ENCODE measurements around the gene ITM2C. TPM values are rescaled to one million over a fixed set of nuclear protein-coding genes. Genes with fewer than 3 reads are reported as not detected.

Gene ITM2C
- total RNA-seq, 4 donors from 2014 or later = 14.0 to 22.2 (median 19.9) TPM

DNA sequence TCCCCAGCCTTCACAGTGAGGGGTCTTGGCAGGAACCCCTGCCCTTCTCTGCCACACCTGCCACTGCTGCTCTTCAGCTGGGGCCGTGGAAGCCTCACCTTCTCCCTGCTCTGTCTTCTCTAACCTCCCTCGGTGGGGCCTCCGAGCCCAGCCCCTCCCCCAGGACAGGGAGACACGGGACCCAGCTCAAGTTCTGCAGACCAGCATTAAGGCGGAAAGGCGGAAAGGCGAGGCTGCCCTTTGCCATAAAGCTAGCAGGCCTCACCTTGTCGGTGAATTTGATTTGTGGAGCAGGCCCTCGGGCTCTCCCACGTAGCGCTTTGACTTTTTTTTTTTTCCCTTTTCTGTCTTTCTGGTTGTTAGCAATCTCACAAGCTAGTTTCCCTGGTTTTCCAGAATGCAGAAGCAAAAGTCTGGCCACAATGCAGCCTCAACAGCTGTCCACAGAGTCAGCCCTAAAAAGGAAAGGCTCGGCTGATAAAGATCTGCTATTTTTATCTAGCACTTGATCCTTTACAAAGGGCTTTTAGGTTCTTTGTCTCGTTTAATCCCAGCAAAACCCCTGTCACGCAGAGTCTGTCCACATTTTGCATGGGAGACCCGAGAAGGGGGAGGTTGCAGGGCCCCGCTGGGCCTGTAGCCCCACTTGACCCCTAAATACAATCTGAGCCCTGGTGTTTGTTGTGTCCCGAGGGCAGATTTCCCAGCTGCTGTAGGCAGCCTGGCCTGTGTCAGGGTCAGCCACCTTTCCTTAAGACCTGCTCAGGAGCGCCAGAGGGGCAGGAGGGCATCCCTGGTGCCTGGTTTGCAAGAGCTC is 6.0 kb downstream of the ITM2C start:
- TF ChIP-seq, protein P1, sequence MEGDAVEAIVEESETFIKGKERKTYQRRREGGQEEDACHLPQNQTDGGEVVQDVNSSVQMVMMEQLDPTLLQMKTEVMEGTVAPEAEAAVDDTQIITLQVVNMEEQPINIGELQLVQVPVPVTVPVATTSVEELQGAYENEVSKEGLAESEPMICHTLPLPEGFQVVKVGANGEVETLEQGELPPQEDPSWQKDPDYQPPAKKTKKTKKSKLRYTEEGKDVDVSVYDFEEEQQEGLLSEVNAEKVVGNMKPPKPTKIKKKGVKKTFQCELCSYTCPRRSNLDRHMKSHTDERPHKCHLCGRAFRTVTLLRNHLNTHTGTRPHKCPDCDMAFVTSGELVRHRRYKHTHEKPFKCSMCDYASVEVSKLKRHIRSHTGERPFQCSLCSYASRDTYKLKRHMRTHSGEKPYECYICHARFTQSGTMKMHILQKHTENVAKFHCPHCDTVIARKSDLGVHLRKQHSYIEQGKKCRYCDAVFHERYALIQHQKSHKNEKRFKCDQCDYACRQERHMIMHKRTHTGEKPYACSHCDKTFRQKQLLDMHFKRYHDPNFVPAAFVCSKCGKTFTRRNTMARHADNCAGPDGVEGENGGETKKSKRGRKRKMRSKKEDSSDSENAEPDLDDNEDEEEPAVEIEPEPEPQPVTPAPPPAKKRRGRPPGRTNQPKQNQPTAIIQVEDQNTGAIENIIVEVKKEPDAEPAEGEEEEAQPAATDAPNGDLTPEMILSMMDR (IDR thresholded peaks at IDR 0.05; ENCODE audit: low read depth) = no peak

DNA sequence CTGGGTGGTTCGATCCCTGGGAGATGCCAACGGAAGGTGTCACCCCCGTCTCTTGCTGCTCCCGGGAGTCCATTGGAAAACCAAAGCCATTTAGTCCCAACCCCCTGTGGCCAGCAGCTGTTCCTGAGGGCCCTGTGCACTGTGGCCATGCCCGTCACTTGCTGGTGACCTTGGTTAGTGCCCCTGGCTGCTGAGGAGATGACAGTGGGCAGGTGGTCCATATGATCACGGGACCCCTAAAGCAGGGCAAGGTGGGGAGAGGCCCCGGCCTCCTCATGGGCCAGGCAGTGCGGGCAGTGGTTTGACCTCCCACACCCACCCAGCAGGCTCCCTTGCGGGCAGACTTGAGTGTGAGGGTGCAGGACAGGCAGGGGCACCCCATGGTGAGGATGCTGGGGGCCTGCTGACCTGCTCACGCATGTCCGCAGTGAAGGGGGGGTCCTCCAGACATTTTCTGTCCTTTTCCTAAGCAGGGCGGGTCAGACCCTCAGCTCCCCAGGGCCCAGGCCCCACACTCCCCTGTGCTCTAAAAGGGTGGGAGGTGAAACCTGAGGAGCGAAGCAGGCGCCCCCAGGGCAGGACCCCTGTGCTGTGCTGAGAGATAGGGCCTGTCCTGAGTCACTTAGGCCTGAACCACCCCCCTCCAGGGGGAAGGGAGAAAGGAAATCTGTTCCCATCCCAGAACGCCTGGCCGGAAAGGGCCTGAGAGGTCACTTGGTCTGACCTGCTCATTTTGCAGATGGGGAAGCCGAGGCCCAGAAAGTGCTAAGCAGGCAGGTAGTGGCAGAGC is 6.8 kb downstream of the ITM2C start:
- TF ChIP-seq, protein P1 (IDR thresholded peaks at IDR 0.05; ENCODE audit: low read depth) = no peak

DNA sequence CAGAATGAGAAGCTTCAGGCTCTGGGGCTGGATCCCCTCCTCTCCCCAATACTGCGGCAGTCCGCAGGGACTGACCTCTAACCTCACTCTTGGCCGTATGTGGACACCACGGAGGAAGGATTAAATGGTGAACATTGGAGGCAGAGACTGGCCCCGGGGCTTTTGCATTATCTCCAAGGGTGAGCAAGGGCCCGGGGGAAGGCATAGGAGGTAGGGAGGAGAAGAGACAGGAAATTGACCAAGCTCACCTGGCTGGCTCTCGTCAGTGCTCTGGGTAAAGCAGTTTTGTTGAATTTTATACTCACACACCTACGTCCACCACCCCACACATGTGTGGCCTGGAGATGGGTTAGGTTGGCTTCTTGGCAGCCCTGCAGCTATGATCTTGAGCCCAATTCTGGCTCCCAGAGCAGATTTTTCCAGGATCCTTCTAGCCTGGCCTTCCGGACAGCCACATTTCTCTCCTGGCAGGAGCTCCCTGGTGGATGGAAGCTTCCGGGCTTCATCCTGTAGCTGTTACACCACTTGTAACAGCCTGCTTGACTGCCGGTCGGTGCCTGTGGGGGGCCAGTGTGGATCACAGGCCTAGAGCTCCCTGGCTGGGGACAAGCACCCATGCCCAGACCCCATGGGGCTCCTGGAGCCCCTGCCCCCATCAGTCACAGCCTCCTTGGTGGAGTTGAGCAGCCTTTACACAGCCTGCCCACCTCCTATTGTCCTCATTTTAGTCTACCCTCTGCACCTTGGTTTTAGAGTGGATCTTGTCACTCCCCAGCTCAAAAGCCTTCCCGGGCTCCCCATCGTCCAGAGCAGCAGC is 7.6 kb downstream of the ITM2C start:
- TF ChIP-seq, protein P1 (IDR thresholded peaks at IDR 0.05; ENCODE audit: low read depth) = no peak

DNA sequence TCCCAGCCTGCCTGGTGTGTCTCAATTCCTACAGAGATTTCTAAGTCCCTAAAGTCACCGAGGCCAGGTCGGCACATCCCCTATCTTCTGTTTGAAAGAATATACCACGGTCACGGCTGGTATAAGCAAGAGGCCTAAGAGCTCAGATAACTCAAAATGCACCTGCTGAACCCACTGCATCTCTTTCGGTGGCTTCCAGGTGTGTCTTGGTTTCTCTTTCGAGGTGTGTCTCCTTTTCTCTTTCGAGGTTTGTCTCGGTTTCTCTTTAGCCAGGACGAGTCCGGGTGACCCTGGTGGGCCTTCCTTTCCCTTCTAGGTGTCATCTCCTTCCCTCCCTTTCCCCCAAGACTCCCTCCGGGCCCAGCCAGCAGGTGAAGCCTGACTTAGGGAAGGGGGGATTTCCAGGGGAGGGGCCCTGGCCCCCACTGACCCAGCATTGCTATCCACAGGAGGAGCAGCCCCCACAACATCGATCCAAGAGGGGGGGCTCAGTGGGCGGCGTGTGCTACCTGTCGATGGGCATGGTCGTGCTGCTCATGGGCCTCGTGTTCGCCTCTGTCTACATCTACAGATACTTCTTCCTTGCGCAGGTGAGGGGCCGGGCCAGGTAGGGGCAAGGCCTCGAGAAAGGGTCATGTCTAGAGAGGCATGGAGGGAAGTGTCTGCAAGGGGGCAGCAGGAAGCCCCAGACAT is 8.4 kb downstream of the ITM2C start:
- TF ChIP-seq, protein P1 (IDR thresholded peaks at IDR 0.05; ENCODE audit: low read depth) = no peak

DNA sequence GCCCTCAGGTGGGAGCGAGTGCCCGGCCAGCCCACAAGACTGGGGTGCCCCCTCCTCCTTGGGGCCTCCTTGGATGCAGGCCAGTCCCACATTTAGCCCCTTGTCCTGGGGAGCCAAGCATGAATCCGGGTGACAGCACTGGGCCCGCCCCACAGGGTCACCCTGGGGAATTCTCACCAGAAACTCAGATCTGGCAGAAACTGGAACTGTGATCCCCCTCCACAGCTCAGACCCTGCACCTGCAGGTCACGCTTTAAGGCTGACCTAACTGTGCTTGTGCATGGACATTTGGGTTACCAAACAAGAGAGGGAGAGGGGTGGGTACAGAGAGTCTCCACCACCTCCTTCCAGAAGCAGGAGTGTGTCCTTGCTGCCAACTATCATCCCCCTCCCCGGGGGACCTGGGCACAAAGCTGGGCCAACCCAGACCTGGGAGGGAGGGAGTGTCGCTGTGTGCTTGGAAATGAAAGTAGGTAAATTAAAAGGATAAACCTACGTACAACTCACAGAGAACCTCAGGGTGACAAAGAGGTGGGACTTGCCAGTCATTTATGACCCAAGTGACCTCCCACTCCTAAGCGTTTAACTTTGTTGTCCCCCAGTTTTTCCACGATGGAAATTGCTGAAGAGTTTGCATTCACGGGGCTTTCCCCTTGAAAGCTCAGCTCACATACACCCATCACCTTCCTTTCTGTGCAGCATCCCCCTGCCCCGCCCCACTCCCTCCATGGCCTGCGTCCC is 9.1 kb downstream of the ITM2C start:
- TF ChIP-seq, protein P1 (IDR thresholded peaks at IDR 0.05; ENCODE audit: low read depth) = no peak

DNA sequence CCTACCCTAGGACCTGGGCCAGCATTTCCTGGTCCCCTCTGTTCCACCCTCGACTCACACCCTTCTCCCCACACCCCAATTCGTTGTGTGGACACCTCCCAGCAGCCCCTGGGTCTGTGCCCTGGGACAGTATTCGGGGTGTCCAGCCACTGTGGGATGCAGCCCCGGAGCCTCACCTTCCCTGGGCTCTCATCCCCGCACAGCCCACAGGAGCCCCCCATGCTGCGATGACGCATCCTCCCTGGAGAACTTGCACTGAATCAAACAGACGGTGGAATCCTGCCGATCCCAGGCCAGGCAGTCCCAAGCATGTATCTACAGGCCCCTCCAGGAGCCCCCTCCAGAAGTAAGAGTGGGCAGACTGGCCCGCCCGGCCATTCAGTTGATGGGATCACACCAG is 9.7 kb downstream of the ITM2C start:
- TF ChIP-seq, protein P1 (IDR thresholded peaks at IDR 0.05; ENCODE audit: low read depth) = no peak

Data from subcutaneous adipose tissue (tissue), 4 donors.